B cell (primary cell): ENCODE measurements around the gene CUTA. TPM values are rescaled to one million over a fixed set of nuclear protein-coding genes. Genes with fewer than 3 reads are reported as not detected.

ENCODE experiments used
- ATAC-seq: fragments of 200-7000 bp; cut with Tn5 transposase; one replicate; pipeline ENCODE4 v1.10.0; 2021; ENCODE audit warnings: low read depth, mild to moderate bottlenecking, moderate number of reproducible peaks, moderate library complexity
- CTCF ChIA-PET: fragments of 350-600 bp; sonication (Branson Sonifier 250); formaldehyde crosslinking; loops from one replicate; lab custom pipeline; 2021; ENCODE audit warnings: antibody characterized with exemption, inconsistent platforms; lab: Charles Lee
- POLR2A ChIA-PET: fragments of 350-600 bp; sonication (Branson Sonifier 250); formaldehyde crosslinking; loops from one replicate; lab custom pipeline; 2021; ENCODE audit warnings: antibody characterized with exemption; lab: Charles Lee
- DNase-seq: peaks from one replicate; pipeline ENCODE4 v3.0.0; 2013
- H2AFZ ChIP-seq: 2 replicates; pipeline ENCODE4 v1.6.1; 2012; ENCODE audit warnings: mild to moderate bottlenecking, low read depth, low read length; ENCODE audit not compliant: insufficient read depth, poor library complexity, severe bottlenecking
- H3K27ac ChIP-seq, 2 donors: 1 replicate in 1 of 2; 2 replicates in 1 of 2; pipeline ENCODE4 v1.5.1; 2012 to 2013; ENCODE audit warnings: low read length in 2 of 2, mild to moderate bottlenecking in 2 of 2, moderate library complexity in 1 of 2
- H3K27me3 ChIP-seq, 4 experiments: fragments of 200-600 bp in 1 of 4; sonication (generic) in 1 of 4; replicated peaks in 1 of 4; 1 replicate in 2 of 4; 2 replicates in 2 of 4; pipeline versions ENCODE4 v1.6.1 to v1.7.0; 2013 to 2016; ENCODE audit warnings: low read length in 3 of 4, mild to moderate bottlenecking in 2 of 4, mixed read lengths in 1 of 4, moderate library complexity in 1 of 4; ENCODE audit not compliant: insufficient read depth in 4 of 4, control insufficient read depth in 3 of 4; ENCODE audit errors: control extremely low read depth in 1 of 4
- H3K36me3 ChIP-seq, 2 experiments: replicated peaks in 1 of 2; 1 replicate in 1 of 2; 2 replicates in 1 of 2; pipeline versions ENCODE4 v1.6.1 to v1.7.1; 2013; ENCODE audit warnings: low read length in 1 of 2; ENCODE audit not compliant: insufficient read depth in 2 of 2, control insufficient read depth in 1 of 2; ENCODE audit errors: control extremely low read depth in 1 of 2, extremely low read depth in 1 of 2
- H3K4me1 ChIP-seq, 2 donors: fragments of 200-600 bp in 1 of 2; sonication (generic) in 1 of 2; 1 replicate in 1 of 2; 2 replicates in 1 of 2; pipeline versions ENCODE4 v1.5.1 to v1.6.1; 2013 to 2017; ENCODE audit warnings: low read length in 2 of 2; ENCODE audit not compliant: control insufficient read depth in 2 of 2, insufficient read depth in 2 of 2
- H3K4me2 ChIP-seq: replicated peaks from 2 replicates; pipeline ENCODE3; 2012; ENCODE audit warnings: mild to moderate bottlenecking, low read depth, low read length; ENCODE audit not compliant: poor library complexity, severe bottlenecking
- H3K4me3 ChIP-seq, 5 experiments: fragments of 200-600 bp in 1 of 5; sonication (generic) in 1 of 5; 1 replicate in 3 of 5; 2 replicates in 2 of 5; pipeline versions ENCODE4 v1.5.1 to v1.7.0; 2011 to 2016; ENCODE audit warnings: low read length in 4 of 5, mild to moderate bottlenecking in 4 of 5, low read depth in 2 of 5, control low read depth in 1 of 5, moderate library complexity in 1 of 5; ENCODE audit not compliant: insufficient read depth in 1 of 5; ENCODE audit errors: control extremely low read depth in 1 of 5, extremely low read depth in 1 of 5
- H3K79me2 ChIP-seq: fragments of 200-600 bp; sonication (generic); one replicate; pipeline ENCODE4 v1.6.0; 2016; ENCODE audit warnings: low read length; ENCODE audit not compliant: control insufficient read depth, insufficient read depth
- H3K9ac ChIP-seq: fragments of 200-600 bp; sonication (generic); 2 replicates; pipeline ENCODE4 v1.6.1; 2017; ENCODE audit warnings: mild to moderate bottlenecking, low read length, moderate library complexity
- H3K9me3 ChIP-seq, 3 donors: one replicate each; pipeline versions ENCODE4 v1.6.1 to v1.7.1; 2013; ENCODE audit warnings: low read length in 2 of 3; ENCODE audit not compliant: control insufficient read depth in 2 of 3, insufficient read depth in 1 of 3; ENCODE audit errors: control extremely low read depth in 1 of 3
- H4K20me1 ChIP-seq: 2 replicates; pipeline ENCODE4 v1.6.0; 2012; ENCODE audit warnings: mild to moderate bottlenecking, low read length; ENCODE audit not compliant: insufficient read depth, control insufficient read depth, poor library complexity, severe bottlenecking
- H3K27ac Mint-ChIP-seq: one replicate; pipeline ENCODE4 v1.8.0; 2021; ENCODE audit warnings: mixed read lengths
- H3K27me3 Mint-ChIP-seq: one replicate; pipeline ENCODE4 v1.8.0; 2021; ENCODE audit warnings: mixed read lengths
- H3K4me1 Mint-ChIP-seq: one replicate; pipeline ENCODE4 v1.8.0; 2021; ENCODE audit warnings: mixed read lengths
- H3K4me3 Mint-ChIP-seq: one replicate; pipeline ENCODE4 v1.8.0; 2021; ENCODE audit warnings: mixed read lengths
- H3K9me3 Mint-ChIP-seq: one replicate; pipeline ENCODE4 v1.8.0; 2022; ENCODE audit warnings: mixed read lengths; ENCODE audit not compliant: insufficient read depth
- CTCF ChIP-seq: fragments of 200-600 bp; IDR thresholded peaks from one replicate; pipeline ENCODE4 v1.8.0; 2022; ENCODE audit warnings: antibody characterized with exemption, mild to moderate bottlenecking
- EZH2 ChIP-seq: IDR thresholded peaks from 2 replicates; pipeline ENCODE4 v1.6.1; 2012; ENCODE audit warnings: borderline replicate concordance, low read depth, mild to moderate bottlenecking, moderate library complexity, low read length; ENCODE audit not compliant: insufficient read depth, poor library complexity, severe bottlenecking
- WGBS: methylation state at CpG from one replicate; pipeline ENCODE4 v1.1.5; 2013; ENCODE audit warnings: missing lambda C conversion rate; ENCODE audit not compliant: insufficient coverage; 5-methylcytosine and 5-hydroxymethylcytosine counted together
- intact Hi-C: fragments of 100-400 bp; cut with micrococcal nuclease; formaldehyde crosslinking; loops from one replicate; pipeline ENCODE4 v1.10.0; 2022
- polyA plus RNA-seq: library from polyadenylated mRNA; depleted of rRNA; stranded (reverse); fragments of >200 nt; gene quantifications from 2 replicates; pipeline ENCODE4 v1.2.3, GENCODE V29; 2012
- total RNA-seq, 2 donors: library from RNA; stranded (reverse); fragments of 120-200 nt in 1 of 2; gene quantifications; 1 replicate in 1 of 2; 2 replicates in 1 of 2; pipeline versions ENCODE4 v1.2.3 to v1.2.4, GENCODE V29; 2013 to 2022

CUTA gene
- total and polyA plus RNA-seq, 2 donors (not counting 1 experiment from before 2014, with no cell fraction given) = 137 to 226 TPM

GRCh38 chr6:33390767-33391277 lies 27.1 kb downstream of the CUTA start:
- Mint-ChIP-seq H3K27me3 (no peaks in the 10 kb centered on the region), H3K4me1 (peaks cover 23% of the 10 kb centered on the region), H3K9me3 (no peaks in the 10 kb centered on the region), H3K27ac (peak overlapping the region; percentile 95), H3K4me3 (peak overlapping the region; percentile 80)
- H3K9me3 ChIP-seq = no peaks in the 10 kb centered on the region
- peaks cover 12 to 18% of the 10 kb centered on the region in 2 donors for H3K4me1 ChIP-seq
- no peaks in the 10 kb centered on the region for H4K20me1 ChIP-seq
- no peaks in the 10 kb centered on the region for H3K36me3 ChIP-seq
- DNase-seq (no peak), ATAC-seq (no peak)
- peaks cover 17% of the 10 kb centered on the region for H3K79me2 ChIP-seq
- POLR2A ChIA-PET = interaction anchor here (0.6 to 1.2 kb wide), 6 partner anchors 20 to 114 kb away, joined by 3 to 7 read pairs (median 4); partner anchors contain the start of genes B3GALT4 and PHF1
- no peak for TF ChIP-seq CTCF
- TF ChIP-seq EZH2 = no peak
- peak overlapping the region; percentile 44 for H3K9ac ChIP-seq
- peak overlapping the region; percentile 88 for H3K27ac ChIP-seq
- CTCF ChIA-PET = interaction anchor here (0.5 to 2.5 kb wide), 26 partner anchors 16 to 217 kb away, joined by 3 to 17 read pairs (median 5); partner anchors contain the start of genes B3GALT4, PFDN6, PHF1 and RPS18
- H3K4me3 ChIP-seq = peak overlapping the region in 4 of 5 experiments; percentile 23 to 36 (median 28)
- peak overlapping the region; percentile 49 for H2AFZ ChIP-seq
- H3K27me3 ChIP-seq = no peaks in the 10 kb centered on the region
- peak overlapping the region; percentile 90 for H3K4me2 ChIP-seq
- intact Hi-C loops = loop anchor here (1.0 to 5.0 kb wide), 13 partner anchors 19 to 396 kb away; partner anchors contain the start of genes CUTA, ITPR3, LEMD2 and PFDN6
- 43% methylated on average over 3 of the region's 9 CpGs for WGBS

DNA sequence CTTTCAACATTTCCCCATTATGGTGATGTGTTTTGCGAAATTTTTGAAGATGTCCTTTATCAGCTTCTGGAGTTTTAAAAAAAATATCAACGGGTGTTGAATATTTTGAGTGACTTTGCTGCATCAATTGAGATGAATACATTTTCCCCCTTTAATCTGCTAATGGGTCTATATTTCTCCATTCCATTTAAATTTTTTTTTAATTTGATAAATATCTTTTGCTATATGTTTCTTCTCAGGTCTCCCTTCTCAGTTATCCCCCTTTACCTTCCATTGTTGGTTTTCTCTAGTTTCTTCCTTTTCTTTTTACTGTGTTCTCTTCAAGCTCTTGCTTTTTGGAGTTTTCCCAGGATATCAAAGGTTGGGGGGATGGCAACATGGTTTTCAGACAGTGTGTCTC lies 27.7 kb downstream of the CUTA start:
- no peak overlapping the region for H3K4me3 ChIP-seq
- POLR2A ChIA-PET = interaction anchor here (0.6 to 1.2 kb wide), 3 partner anchors 36 to 46 kb away, joined by 3 to 7 read pairs (median 4); no protein-coding TSS in a partner anchor

More for the DNA sequence above, 27.7 kb downstream of the CUTA start:
- Histone ChIP-seq H3K9ac (no peak overlapping the region), H3K27ac (no peak overlapping the region), H2AFZ (no peak overlapping the region), H3K4me1 (peaks cover 12 to 18% of the 10 kb centered on the region in 2 donors), H3K27me3 (no peaks in the 10 kb centered on the region), H4K20me1 (no peaks in the 10 kb centered on the region), H3K9me3 (no peaks in the 10 kb centered on the region), H3K4me2 (no peak overlapping the region), H3K36me3 (no peaks in the 10 kb centered on the region), H3K79me2 (peaks cover 15% of the 10 kb centered on the region)
- no peak for TF ChIP-seq CTCF
- no peak for TF ChIP-seq EZH2
- ATAC-seq (no peak), DNase-seq (no peak)
- no CpG with 5 or more reads among the region's 2 CpGs for WGBS
- H3K9me3 Mint-ChIP-seq = no peaks in the 10 kb centered on the region
- H3K27ac Mint-ChIP-seq = peak overlapping the region; percentile 95
- no peak overlapping the region for H3K4me3 Mint-ChIP-seq
- CTCF ChIA-PET = interaction anchor here (0.7 to 2.5 kb wide), 18 partner anchors 16 to 190 kb away, joined by 3 to 17 read pairs (median 5); partner anchors contain the start of genes BAK1, PFDN6, RPS18 and VPS52
- peaks cover 23% of the 10 kb centered on the region for H3K4me1 Mint-ChIP-seq
- intact Hi-C loops = loop anchor here (2.0 to 5.0 kb wide), 3 partner anchors 45 to 397 kb away; partner anchors contain the start of genes ITPR3 and LEMD2
- H3K27me3 Mint-ChIP-seq = no peaks in the 10 kb centered on the region
